IMR-90 (cell line): ENCODE measurements around the gene TK2. TPM values are rescaled to one million over a fixed set of nuclear protein-coding genes. Genes with fewer than 3 reads are reported as not detected.

Source experiments
- ATAC-seq: fragments of 200-7000 bp; cut with Tn5 transposase; 2 replicates; pipeline ENCODE4 v1.9.1; 2020; ENCODE audit warnings: low read depth, mild to moderate bottlenecking, moderate library complexity
- BruUV-seq: library from RNA; stranded (reverse); fragments of 400-500 nt; replicated peaks from 2 replicates; lab custom pipeline; 2021; lab: Mats Ljungman, UMichigan
- CTCF ChIA-PET: fragments of 300-600 bp; formaldehyde crosslinking; extraction: SDS; loops from one replicate; lab custom pipeline; 2021; ENCODE audit warnings: antibody characterized with exemption; lab: Yijun Ruan, JAX
- POLR2A ChIA-PET: fragments of 300-600 bp; sonication (Branson Sonifier 250); formaldehyde crosslinking; loops from one replicate; lab custom pipeline; 2022; ENCODE audit warnings: antibody characterized with exemption; ENCODE audit not compliant: unreplicated experiment; lab: Charles Lee
- DNase-seq: peaks from one replicate; pipeline ENCODE4 v3.0.0; 2013
- H2AFZ ChIP-seq: replicated peaks from 2 replicates; pipeline ENCODE3; 2013; ENCODE audit warnings: low read length, mild to moderate bottlenecking; ENCODE audit not compliant: poor library complexity
- H2AK5ac ChIP-seq: 2 replicates; pipeline ENCODE4 v1.6.1; 2013; ENCODE audit warnings: low read depth, low read length, inconsistent platforms
- H2AK9ac ChIP-seq: replicated peaks from 2 replicates; pipeline ENCODE3; 2013; ENCODE audit warnings: mild to moderate bottlenecking, low read depth, low read length, moderate library complexity; ENCODE audit not compliant: poor library complexity
- H2BK120ac ChIP-seq: 2 replicates; pipeline ENCODE4 v1.6.1; 2013; ENCODE audit warnings: low read depth, low read length, inconsistent platforms
- H2BK15ac ChIP-seq: 3 replicates; pipeline ENCODE4 v1.6.1; 2013; ENCODE audit warnings: low read depth, low read length, inconsistent platforms
- H2BK20ac ChIP-seq: 2 replicates; pipeline ENCODE4 v1.6.1; 2013; ENCODE audit warnings: low read depth, mild to moderate bottlenecking, inconsistent platforms, low read length, moderate library complexity
- H2BK5ac ChIP-seq: 2 replicates; pipeline ENCODE4 v1.6.1; 2013; ENCODE audit warnings: mild to moderate bottlenecking, low read depth, low read length, inconsistent platforms; ENCODE audit not compliant: poor library complexity, severe bottlenecking
- H3K14ac ChIP-seq: replicated peaks from 2 replicates; pipeline ENCODE4 v1.6.1; 2013; ENCODE audit warnings: low read depth, low read length, inconsistent platforms
- H3K18ac ChIP-seq: 2 replicates; pipeline ENCODE4 v1.6.1; 2013; ENCODE audit warnings: low read depth, low read length, control low read depth
- H3K23ac ChIP-seq: 2 replicates; pipeline ENCODE4 v1.6.1; 2013; ENCODE audit warnings: low read depth, low read length, inconsistent platforms
- H3K27ac ChIP-seq: 2 replicates; pipeline ENCODE4 v1.5.1; 2013; ENCODE audit warnings: mild to moderate bottlenecking, control low read depth, low read length; ENCODE audit not compliant: insufficient read depth
- H3K27me3 ChIP-seq: 2 replicates; pipeline ENCODE4 v1.6.1; 2013; ENCODE audit warnings: low read length; ENCODE audit not compliant: control insufficient read depth, insufficient read depth
- H3K36me3 ChIP-seq: 2 replicates; pipeline ENCODE4 v1.6.1; 2013; ENCODE audit warnings: low read length, mixed read lengths; ENCODE audit not compliant: control insufficient read depth, insufficient read depth
- H3K4ac ChIP-seq: 2 replicates; pipeline ENCODE4 v1.6.1; 2013; ENCODE audit warnings: low read depth, low read length, inconsistent platforms
- H3K4me1 ChIP-seq: 2 replicates; pipeline ENCODE4 v1.6.1; 2013; ENCODE audit warnings: low read length, mixed read lengths; ENCODE audit not compliant: control insufficient read depth, insufficient read depth
- H3K4me2 ChIP-seq: 2 replicates; pipeline ENCODE4 v1.6.1; 2013; ENCODE audit warnings: low read depth, mild to moderate bottlenecking, control low read depth, low read length, moderate library complexity
- H3K4me3 ChIP-seq: 2 replicates; pipeline ENCODE4 v1.5.1; 2013; ENCODE audit warnings: low read depth, mild to moderate bottlenecking, control low read depth, low read length, moderate library complexity; ENCODE audit not compliant: insufficient read depth
- H3K56ac ChIP-seq: 2 replicates; pipeline ENCODE4 v1.6.1; 2013; ENCODE audit warnings: low read length, inconsistent platforms; ENCODE audit not compliant: insufficient read depth; ENCODE audit errors: extremely low read depth
- H3K79me1 ChIP-seq, 2 experiments: 2 replicates each; pipeline ENCODE4 v1.6.1; 2013; ENCODE audit warnings: low read length in 2 of 2, inconsistent platforms in 1 of 2, low read depth in 1 of 2
- H3K9ac ChIP-seq: 2 replicates; pipeline ENCODE4 v1.6.1; 2013; ENCODE audit warnings: low read depth, low read length, control low read depth
- H3K9me1 ChIP-seq: 2 replicates; pipeline ENCODE4 v1.6.1; 2013; ENCODE audit warnings: low read length, inconsistent platforms; ENCODE audit not compliant: insufficient read depth
- H3K9me3 ChIP-seq: 2 replicates; pipeline ENCODE4 v1.6.1; 2013; ENCODE audit warnings: low read length; ENCODE audit not compliant: control insufficient read depth, insufficient read depth
- H4K20me1 ChIP-seq: 2 replicates; pipeline ENCODE4 v1.6.1; 2013; ENCODE audit warnings: low read length, inconsistent platforms; ENCODE audit not compliant: insufficient read depth
- H4K5ac ChIP-seq: 2 replicates; pipeline ENCODE4 v1.6.1; 2013; ENCODE audit warnings: mild to moderate bottlenecking, low read depth, low read length, control low read depth
- H4K8ac ChIP-seq, 2 experiments: 2 replicates each; pipeline ENCODE4 v1.6.1; 2013; ENCODE audit warnings: low read depth in 2 of 2, low read length in 2 of 2, control low read depth in 1 of 2, inconsistent platforms in 1 of 2
- H4K91ac ChIP-seq: 2 replicates; pipeline ENCODE4 v1.6.1; 2013; ENCODE audit warnings: low read depth, low read length, inconsistent platforms; ENCODE audit not compliant: insufficient read depth
- CEBPB ChIP-seq: IDR thresholded peaks from 2 replicates; pipeline ENCODE4 v1.6.1; 2012; ENCODE audit warnings: low read depth, low read length, improper control_type of control experiment
- CHD1 ChIP-seq: IDR thresholded peaks from 2 replicates; pipeline ENCODE4 v1.6.1; 2012; ENCODE audit warnings: low read depth, low read length, improper control_type of control experiment
- MAFK ChIP-seq: IDR thresholded peaks from 2 replicates; pipeline ENCODE4 v1.6.1; 2012; ENCODE audit warnings: low read depth, low read length, improper control_type of control experiment
- NFE2L2 ChIP-seq: fragments of 150-350 bp; IDR thresholded peaks from 2 replicates; pipeline ENCODE4 v1.6.1; 2016; ENCODE audit warnings: low read depth, mild to moderate bottlenecking, low read length
- RAD21 ChIP-seq: IDR thresholded peaks from 2 replicates; pipeline ENCODE4 v1.6.1; 2012; ENCODE audit warnings: low read length, improper control_type of control experiment
- WGBS, 2 experiments: methylation state at CpG; one replicate each; pipeline versions ENCODE4 v1.1.5 to v1.1.7; 2013; ENCODE audit warnings: missing lambda C conversion rate in 2 of 2; ENCODE audit not compliant: insufficient read length in 1 of 2; ENCODE audit errors: extremely low coverage in 2 of 2; 5-methylcytosine and 5-hydroxymethylcytosine counted together
- dilution Hi-C: fragments of 300-500 bp; cut with HindIII; formaldehyde crosslinking; loops from one replicate; pipeline ENCODE4 v1.14.3; 2018; ENCODE audit warnings: low sequenced_read_pairs; ENCODE audit not compliant: unreplicated experiment
- in situ Hi-C: fragments of 300-500 bp; cut with MboI; formaldehyde crosslinking; loops from 3 replicates; pipeline ENCODE4 v1.14.3; 2019; ENCODE audit warnings: low sequenced_read_pairs, inconsistent platforms, mixed read lengths
- intact Hi-C: fragments of 100-400 bp; cut with micrococcal nuclease; formaldehyde crosslinking; loops from 2 replicates; pipeline ENCODE4 v1.10.0; 2022
- polyA plus RNA-seq, 3 experiments: library from polyadenylated mRNA; depleted of rRNA; stranded (reverse); fragments of >200 nt; gene quantifications; 2 replicates each; pipeline ENCODE4 v1.2.3, GENCODE V29; 2012; ENCODE audit warnings: low replicate concordance in 1 of 3
- total RNA-seq: library from RNA; depleted of rRNA; stranded (reverse); fragments of >200 nt; gene quantifications from 2 replicates; pipeline ENCODE4 v1.2.3, GENCODE V29; 2012
- TF ChIP-seq, protein P1 (sequence below): fragments of 150-350 bp; IDR thresholded peaks from 2 replicates; pipeline ENCODE4 v1.6.1; 2017; ENCODE audit warnings: mild to moderate bottlenecking, antibody characterized with exemption, low read length, low read depth

The TK2 gene
- total and polyA plus RNA-seq, 2 of the 4 experiments (the other 2 are of a cell fraction): 14.7 to 16.5 TPM

DNA sequence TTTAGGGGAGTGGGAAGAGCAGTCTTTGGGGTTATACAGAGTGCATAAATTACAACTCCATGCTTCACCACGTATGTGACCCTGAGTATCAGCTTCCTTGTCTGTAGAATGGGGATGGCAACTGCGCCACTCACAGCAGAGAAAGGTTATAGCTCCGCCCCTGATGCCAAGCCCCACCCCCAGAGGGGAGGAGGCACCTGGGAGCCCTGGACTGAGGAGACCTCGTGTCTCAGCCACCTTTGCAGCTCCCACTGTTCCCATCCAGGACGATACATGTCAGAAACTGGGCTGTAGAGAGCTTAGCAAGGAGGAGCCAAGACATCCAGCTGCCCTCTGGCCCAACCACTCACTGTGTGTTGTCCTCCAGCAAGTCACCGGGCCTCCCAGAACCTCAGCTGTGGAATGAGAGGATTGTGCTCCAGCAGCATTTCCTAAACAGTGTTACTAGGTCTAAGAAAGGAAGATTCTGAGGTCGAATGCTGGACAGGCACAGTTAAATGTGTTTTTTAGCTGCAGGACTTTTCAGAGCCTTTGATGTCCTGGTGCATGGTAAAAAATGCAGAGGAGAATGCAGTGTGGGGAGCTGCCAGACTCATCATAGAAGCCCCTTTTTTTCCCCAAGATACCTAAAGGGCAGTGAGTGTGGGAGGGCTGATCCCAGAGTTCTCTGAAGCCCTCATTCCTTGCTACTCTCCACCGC is 73.4 kb downstream of the TK2 start:
- Histone ChIP-seq H3K4me3 (no peak overlapping the region), H3K23ac (no peak overlapping the region), H4K5ac (no peak overlapping the region), H3K14ac (no peak overlapping the region), H3K9me3 (no peaks in the 10 kb centered on the region), H3K4me1 (no peaks in the 10 kb centered on the region), H3K79me1 (no peaks in the 10 kb centered on the region), H2AK5ac (no peak overlapping the region), H3K9me1 (no peaks in the 10 kb centered on the region), H3K36me3 (no peaks in the 10 kb centered on the region), H2AK9ac (no peak overlapping the region), H3K9ac (no peak overlapping the region), H3K56ac (no peak overlapping the region), H3K27ac (no peak overlapping the region), H3K4me2 (no peak overlapping the region), H2BK20ac (no peak overlapping the region), H4K8ac (no peak overlapping the region), H4K20me1 (no peaks in the 10 kb centered on the region), H2BK120ac (no peak overlapping the region), H2BK15ac (no peak overlapping the region), H3K4ac (no peak overlapping the region), H2BK5ac (no peak overlapping the region), H3K18ac (no peak overlapping the region), H4K91ac (no peak overlapping the region), H3K27me3 (peaks cover 20% of the 10 kb centered on the region; the same call in 1 of the 2 replicates), H2AFZ (no peak overlapping the region)
- WGBS, 2 experiments: no CpG with 5 or more reads among the region's 8 CpGs
- in situ Hi-C loops (no loop called here), intact Hi-C loops (loop anchor here (5.0 kb wide), 1 partner anchor 111 kb away; no protein-coding TSS in a partner anchor), dilution Hi-C loops (no loop called here)
- CTCF ChIA-PET: no interaction called here
- no peak for DNase-seq
- ATAC-seq: peak; percentile 35; the same call in 1 of the 2 replicates
- POLR2A ChIA-PET: no interaction called here
- TF ChIP-seq NFE2L2 (no peak), RAD21 (no peak), CHD1 (no peak), CEBPB (no peak), MAFK (no peak)
- TF ChIP-seq, protein P1, sequence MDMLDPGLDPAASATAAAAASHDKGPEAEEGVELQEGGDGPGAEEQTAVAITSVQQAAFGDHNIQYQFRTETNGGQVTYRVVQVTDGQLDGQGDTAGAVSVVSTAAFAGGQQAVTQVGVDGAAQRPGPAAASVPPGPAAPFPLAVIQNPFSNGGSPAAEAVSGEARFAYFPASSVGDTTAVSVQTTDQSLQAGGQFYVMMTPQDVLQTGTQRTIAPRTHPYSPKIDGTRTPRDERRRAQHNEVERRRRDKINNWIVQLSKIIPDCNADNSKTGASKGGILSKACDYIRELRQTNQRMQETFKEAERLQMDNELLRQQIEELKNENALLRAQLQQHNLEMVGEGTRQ: no peak
- BruUV-seq: no TSS peak
